CD14-positive monocyte (primary cell): ENCODE measurements around the gene ODAD3. TPM values are rescaled to one million over a fixed set of nuclear protein-coding genes. Genes with fewer than 3 reads are reported as not detected.
A peak's percentile ranks its signal among the peaks of the same experiment; 100 is the strongest.

ENCODE experiments used
- DNase-seq, 3 donors: peaks; one replicate each; pipeline ENCODE4 v3.0.0-alpha.2; 2011 to 2022
- H2AFZ ChIP-seq: 2 replicates; pipeline ENCODE4 v1.6.0; 2012; ENCODE audit warnings: mild to moderate bottlenecking, low read depth, low read length, inconsistent platforms; ENCODE audit not compliant: insufficient read depth, poor library complexity, severe bottlenecking
- H3K27ac ChIP-seq, 2 donors: 1 replicate in 1 of 2; 2 replicates in 1 of 2; pipeline ENCODE4 v1.5.1; 2012 to 2013; ENCODE audit warnings: low read length in 2 of 2, control low read depth in 1 of 2, inconsistent platforms in 1 of 2, low read depth in 1 of 2, mild to moderate bottlenecking in 1 of 2
- H3K27me3 ChIP-seq, 2 donors: one replicate each; pipeline versions ENCODE4 v1.6.0 to v1.6.1; 2011 to 2013; ENCODE audit warnings: low read length in 2 of 2; ENCODE audit not compliant: control insufficient read depth in 2 of 2, insufficient read depth in 2 of 2
- H3K36me3 ChIP-seq, 2 donors: replicated peaks in 1 of 2; 1 replicate in 1 of 2; 2 replicates in 1 of 2; pipeline versions ENCODE4 v1.5.1 to v1.6.1; 2012 to 2013; ENCODE audit warnings: low read length in 2 of 2, control low read depth in 1 of 2, inconsistent platforms in 1 of 2, mild to moderate bottlenecking in 1 of 2; ENCODE audit not compliant: insufficient read depth in 2 of 2, control insufficient read depth in 1 of 2
- H3K4me1 ChIP-seq, 2 donors: 1 replicate in 1 of 2; 2 replicates in 1 of 2; pipeline versions ENCODE4 v1.5.1 to v1.6.1; 2012 to 2013; ENCODE audit warnings: low read length in 2 of 2, control low read depth in 1 of 2, inconsistent platforms in 1 of 2, mild to moderate bottlenecking in 1 of 2, moderate library complexity in 1 of 2; ENCODE audit not compliant: insufficient read depth in 2 of 2, control insufficient read depth in 1 of 2
- H3K4me2 ChIP-seq: replicated peaks from 2 replicates; pipeline ENCODE3; 2012; ENCODE audit warnings: low read length, moderate library complexity, mild to moderate bottlenecking; ENCODE audit not compliant: poor library complexity, severe bottlenecking; ENCODE audit errors: extremely low read depth
- H3K4me3 ChIP-seq, 3 experiments: fragments of 200-600 bp in 1 of 3; sonication (generic) in 1 of 3; replicated peaks in 1 of 3; 1 replicate in 2 of 3; 2 replicates in 1 of 3; pipeline ENCODE4 v1.5.1; 2011 to 2013; ENCODE audit warnings: low read length in 3 of 3, mild to moderate bottlenecking in 3 of 3, control low read depth in 2 of 3, low read depth in 2 of 3, inconsistent platforms in 1 of 3, moderate library complexity in 1 of 3
- H3K79me2 ChIP-seq: 2 replicates; pipeline ENCODE4 v1.6.0; 2012; ENCODE audit warnings: mild to moderate bottlenecking, control low read depth, inconsistent platforms, low read length, moderate library complexity; ENCODE audit not compliant: insufficient read depth
- H3K9ac ChIP-seq: 2 replicates; pipeline ENCODE4 v1.6.0; 2017; ENCODE audit warnings: low read length, mild to moderate bottlenecking; ENCODE audit not compliant: insufficient read depth, poor library complexity, severe bottlenecking
- H3K9me3 ChIP-seq, 2 donors: replicated peaks in 1 of 2; 1 replicate in 1 of 2; 2 replicates in 1 of 2; pipeline versions ENCODE4 v1.5.1 to v1.6.1; 2012 to 2013; ENCODE audit warnings: low read length in 2 of 2, control low read depth in 1 of 2; ENCODE audit not compliant: control insufficient read depth in 1 of 2, insufficient read depth in 1 of 2
- H4K20me1 ChIP-seq: 2 replicates; pipeline ENCODE4 v1.6.0; 2012; ENCODE audit warnings: mild to moderate bottlenecking, low read length, control low read depth, moderate library complexity; ENCODE audit not compliant: insufficient read depth
- H3K27ac Mint-ChIP-seq, 7 donors: one replicate each; pipeline ENCODE4 v1.8.0; 2020; ENCODE audit warnings: mild to moderate bottlenecking in 7 of 7, mixed read lengths in 7 of 7, moderate library complexity in 6 of 7, inconsistent platforms in 2 of 7
- H3K27me3 Mint-ChIP-seq, 3 donors: one replicate each; pipeline ENCODE4 v1.8.0; 2021 to 2022; ENCODE audit warnings: low read depth in 3 of 3, mild to moderate bottlenecking in 3 of 3, mixed read lengths in 3 of 3, moderate library complexity in 3 of 3, inconsistent platforms in 1 of 3
- H3K36me3 Mint-ChIP-seq, 2 donors: one replicate each; pipeline ENCODE4 v1.8.0; 2020; ENCODE audit warnings: mixed read lengths in 2 of 2, inconsistent platforms in 1 of 2, mild to moderate bottlenecking in 1 of 2
- H3K4me1 Mint-ChIP-seq: one replicate; pipeline ENCODE4 v1.8.0; 2020; ENCODE audit warnings: mild to moderate bottlenecking, mixed read lengths
- H3K4me3 Mint-ChIP-seq, 2 donors: one replicate each; pipeline ENCODE4 v1.8.0; 2020; ENCODE audit warnings: mild to moderate bottlenecking in 2 of 2, mixed read lengths in 2 of 2, moderate library complexity in 1 of 2
- H3K9me3 Mint-ChIP-seq, 7 donors: one replicate each; pipeline ENCODE4 v1.8.0; 2020 to 2022; ENCODE audit warnings: mixed read lengths in 7 of 7, mild to moderate bottlenecking in 6 of 7, moderate library complexity in 6 of 7, inconsistent platforms in 2 of 7
- CTCF ChIP-seq: fragments of 200-600 bp; IDR thresholded peaks from one replicate; pipeline ENCODE4 v1.8.0; 2022; ENCODE audit warnings: antibody characterized with exemption, mild to moderate bottlenecking
- WGBS: methylation state at CpG from one replicate; pipeline ENCODE4 v1.1.5; 2013; ENCODE audit warnings: missing lambda C conversion rate; ENCODE audit not compliant: insufficient coverage; 5-methylcytosine and 5-hydroxymethylcytosine counted together
- intact Hi-C, 2 donors: fragments of 100-400 bp; cut with micrococcal nuclease; formaldehyde crosslinking; loops; one replicate each; pipeline versions ENCODE4 v1.15.0 to v1.15.1; 2023
- polyA minus RNA-seq: library from RNA; depleted of rRNA, polyadenylated mRNA; stranded (reverse); fragments of >200 nt; gene quantifications from 2 replicates; pipeline ENCODE4 v1.2.3, GENCODE V29; 2012
- polyA plus RNA-seq, 3 donors: library from polyadenylated mRNA; depleted of rRNA in 1 of 3; unstranded in 2 of 3; stranded (reverse) in 1 of 3; fragments of 300-500 nt in 2 of 3; fragments of >200 nt in 1 of 3; fragmentation: Illumina TruSeq in 2 of 3; gene quantifications; 1 replicate in 2 of 3; 2 replicates in 1 of 3; pipeline ENCODE4 v1.2.3, GENCODE V29; 2012 to 2021
- total RNA-seq, 12 experiments: library from RNA in 1 of 12; stranded (reverse) in 1 of 12; fragments of 120-200 nt in 1 of 12; gene quantifications; one replicate each; pipeline ENCODE4 v1.2.4 and lab custom pipeline; 2013 to 2026; ENCODE audit warnings: mixed read lengths in 6 of 12, inconsistent platforms in 1 of 12

ODAD3 gene
- total RNA-seq (2013): 0.64 TPM
- polyA plus RNA-seq (under 1 TPM; 0.43 to 0.88 (median 0.61) TPM), polyA minus RNA-seq (0.14 and 0.16 TPM in 2 replicates), total RNA-seq (lab: John Stamatoyannopoulos, UW) (0.17 to 0.75 (median 0.33) reads per million in 11 experiments)

GRCh38 chr19:11435057-11435832 lies at the start of gene ODAD3, which contains the start of gene PRKCSH:
Gene ODAD3 (minus strand): TSS chr19:11435121. CDS start chr19:11435016, 105 bp downstream.
Gene PRKCSH (plus strand): TSS chr19:11435635. CDS start chr19:11436118, 483 bp downstream.
- Histone ChIP-seq H3K4me1 (peaks cover 17 to 20% of the 10 kb centered on the region in 2 donors), H3K9me3 (no peaks in the 10 kb centered on the region), H3K36me3 (peaks cover 20 to 26% of the 10 kb centered on the region in 2 donors), H2AFZ (peak within 1 kb of the TSS; percentile 100), H3K4me2 (peak within 1 kb of the TSS; percentile 97), H4K20me1 (no peaks in the 10 kb centered on the region), H3K27me3 (no peaks in the 10 kb centered on the region), H3K27ac (peak within 1 kb of the TSS; percentile 63 to 82), H3K9ac (peak within 1 kb of the TSS; percentile 65), H3K79me2 (peaks cover 23% of the 10 kb centered on the region), H3K4me3 (peak within 1 kb of the TSS; percentile 61 to 82 (median 77))
- Mint-ChIP-seq H3K27ac (peak within 1 kb of the TSS; percentile 96 to 99 (median 97)), H3K4me1 (peaks cover 21% of the 10 kb centered on the region), H3K9me3 (peaks cover 0 to 3% (median 0%) of the 10 kb centered on the region in 7 donors), H3K4me3 (peak within 1 kb of the TSS; percentile 98 to 100), H3K27me3 (peaks cover 0 to 6% (median 2%) of the 10 kb centered on the region in 3 donors), H3K36me3 (peaks cover 18 to 37% of the 10 kb centered on the region in 2 donors)
- intact Hi-C loops: loop anchor here in 1 of 2 donors (2.0 kb wide), 1 partner anchor 52 kb away; no protein-coding TSS in a partner anchor
- under 1% methylated on average over 53 of the region's 53 CpGs for WGBS
- TF ChIP-seq CTCF: peak; percentile 97
- DNase-seq: peak; percentile 99 to 100 (median 99)

- Mint-ChIP-seq H3K4me3 (no peak overlapping the region), H3K27me3 (peaks cover 26 to 43% (median 34%) of the 10 kb centered on the region in 3 donors), H3K36me3 (peaks cover 11 to 18% of the 10 kb centered on the region in 2 donors), H3K4me1 (peaks cover 20% of the 10 kb centered on the region), H3K27ac (no peak overlapping the region), H3K9me3 (peaks cover 5 to 20% (median 11%) of the 10 kb centered on the region in 7 donors)
- no peak overlapping the region for H3K27ac ChIP-seq
- no peak for DNase-seq
- no peaks in the 10 kb centered on the region for H3K79me2 ChIP-seq
- H4K20me1 ChIP-seq: no peaks in the 10 kb centered on the region
- H3K9ac ChIP-seq: no peak overlapping the region
- peaks cover 7 to 21% of the 10 kb centered on the region in 2 donors for H3K9me3 ChIP-seq
- intact Hi-C loops: loop anchor here in 1 of 2 donors (5.0 kb wide), 1 partner anchor 191 kb away; no protein-coding TSS in a partner anchor
- peaks cover 31 to 44% of the 10 kb centered on the region in 2 donors for H3K4me1 ChIP-seq
- H2AFZ ChIP-seq: no peak overlapping the region
- 93% methylated on average over 37 of the region's 57 CpGs for WGBS
- peaks cover 17 to 34% of the 10 kb centered on the region in 2 donors for H3K27me3 ChIP-seq
- no peaks in the 10 kb centered on the region for H3K36me3 ChIP-seq
- no peak for TF ChIP-seq CTCF
- no peak overlapping the region for H3K4me2 ChIP-seq
- H3K4me3 ChIP-seq: no peak overlapping the region
Observed at GRCh38 chr19:11483366-11484111, 48.6 kb upstream of the ODAD3 start.
